GM19438 (cell line): Measurements from ENCODE around the gene ADAMTS17.
"Not testable (repeated sequence)": the region's sequence is repeated elsewhere in the genome, so short reads cannot be mapped to it uniquely, and the experiment has no call there.

Source experiments
- ATAC-seq: cut with Tn5 transposase; IDR thresholded peaks from one replicate; pipeline ENCODE4 v1.9.1; 2021; ENCODE audit warnings: low read depth; ENCODE audit not compliant: unreplicated experiment

ADAMTS17 gene

GRCh38 chr15:99930696-99931095 is 411.1 kb downstream of the ADAMTS17 start:
- no peak for ATAC-seq

- ATAC-seq, result no peak
These were observed 412.5 kb downstream of the ADAMTS17 start for GRCh38 chr15:99929266-99929665.

GRCh38 chr15:99928429-99928981 is 413.3 kb downstream of the ADAMTS17 start:
- ATAC-seq, result peak; percentile 90

- not testable (repeated sequence) for ATAC-seq
These were observed 415.2 kb downstream of the ADAMTS17 start for GRCh38 chr15:99926532-99926931.

GRCh38 chr15:99925661-99926461 is 415.9 kb downstream of the ADAMTS17 start:
- no peak for ATAC-seq

GRCh38 chr15:99923711-99924110 is 418.1 kb downstream of the ADAMTS17 start:
- ATAC-seq, result no peak
